ENCODE measurements around the gene NCK2. TPM values are rescaled to one million over a fixed set of nuclear protein-coding genes. Genes with fewer than 3 reads are reported as not detected.

Gene NCK2
- total RNA-seq, 1 experiment from 2014 or later, result 89.0 TPM

DNA sequence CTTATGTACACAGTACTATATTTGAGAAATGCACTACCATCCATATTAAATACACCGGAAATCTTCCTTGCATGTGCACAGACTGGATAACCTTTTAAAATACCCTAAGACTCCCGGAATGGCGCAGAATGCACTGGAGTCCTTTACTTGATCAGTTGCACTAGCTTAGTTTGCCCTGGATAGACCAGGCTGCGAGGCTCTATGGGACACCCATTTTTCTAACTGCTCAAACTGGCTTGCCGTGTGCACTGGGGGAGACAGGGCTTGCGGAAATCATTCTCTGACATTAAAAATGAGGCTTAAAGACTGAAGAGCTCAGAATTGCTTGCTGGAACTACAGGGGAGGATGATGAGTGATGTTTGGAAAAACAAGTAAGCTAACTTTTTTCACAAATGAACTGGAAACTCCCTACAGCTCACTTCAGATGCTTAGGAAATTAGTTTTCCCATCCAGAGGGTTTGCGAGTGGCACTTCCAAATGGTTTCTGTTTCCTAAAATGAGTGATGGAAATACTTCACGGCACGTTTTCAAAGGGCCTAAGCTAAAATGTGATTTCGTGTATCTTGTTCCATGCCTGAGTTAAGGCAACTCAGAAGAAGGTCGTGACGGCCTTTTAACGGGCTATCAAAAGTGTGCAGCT lies 2.7 kb downstream of the NCK2 start:
- H3K27ac Mint-ChIP-seq (ENCODE audit: unreplicated experiment), result peak overlapping the region; percentile 89
- no peaks in the 10 kb centered on the region for H3K9me3 Mint-ChIP-seq (ENCODE audit: unreplicated experiment)
- POLR2A ChIA-PET, result no interaction called here
- no TSS peak for BruUV-seq (replicated peaks)
- Histone ChIP-seq H3K27me3 (replicated peaks; ENCODE audit: control insufficient read depth, insufficient read depth, low read length) (no peaks in the 10 kb centered on the region), H3K36me3 (ENCODE audit: control insufficient read depth, insufficient read depth, low read length) (peaks cover 5% of the 10 kb centered on the region), H3K9me3 (no peaks in the 10 kb centered on the region), H3K4me1 (peaks cover 20% of the 10 kb centered on the region), H3K4me3 (ENCODE audit: low read depth, low read length) (no peak overlapping the region)
- TF ChIP-seq CTCF (IDR thresholded peaks at IDR 0.05; ENCODE audit: insufficient read depth in 1 of 2, low read depth in 1 of 2, low read length in 1 of 2, severe bottlenecking in 1 of 2, unreplicated experiment in 1 of 2), result no peak
- H3K4me1 Mint-ChIP-seq (ENCODE audit: low read depth, unreplicated experiment), result peaks cover 25% of the 10 kb centered on the region
- CTCF ChIA-PET, result interaction anchor here (1.3 kb wide), 1 partner anchor 135 kb away, joined by 3 read pairs; no protein-coding TSS in a partner anchor
- DNase-seq, result no peak
- intact Hi-C loops (cut with micrococcal nuclease; ENCODE audit: unreplicated experiment), result loop anchor here (2.0 kb wide), 1 partner anchor 35 kb away; no protein-coding TSS in a partner anchor
- H3K4me3 Mint-ChIP-seq (ENCODE audit: unreplicated experiment), result peak overlapping the region; percentile 84
- peaks cover 44% of the 10 kb centered on the region for H3K36me3 Mint-ChIP-seq (ENCODE audit: insufficient read depth, unreplicated experiment)
- H3K27me3 Mint-ChIP-seq (ENCODE audit: insufficient read depth, unreplicated experiment), result no peaks in the 10 kb centered on the region

- Mint-ChIP-seq H3K4me1 (ENCODE audit: low read depth, unreplicated experiment) (peaks cover 25% of the 10 kb centered on the region), H3K36me3 (ENCODE audit: insufficient read depth, unreplicated experiment) (peaks cover 44% of the 10 kb centered on the region), H3K27ac (ENCODE audit: unreplicated experiment) (no peak overlapping the region)
These were observed 3.3 kb downstream of the NCK2 start for GRCh38 chr2:105747991-105748390.

GRCh38 chr2:105748566-105748965 lies 3.9 kb downstream of the NCK2 start:
- no peak for DNase-seq
- Mint-ChIP-seq H3K9me3 (ENCODE audit: unreplicated experiment) (no peaks in the 10 kb centered on the region), H3K36me3 (ENCODE audit: insufficient read depth, unreplicated experiment) (peaks cover 50% of the 10 kb centered on the region), H3K27me3 (ENCODE audit: insufficient read depth, unreplicated experiment) (no peaks in the 10 kb centered on the region), H3K27ac (ENCODE audit: unreplicated experiment) (no peak overlapping the region), H3K4me3 (ENCODE audit: unreplicated experiment) (no peak overlapping the region), H3K4me1 (ENCODE audit: low read depth, unreplicated experiment) (peaks cover 26% of the 10 kb centered on the region)
- TF ChIP-seq CTCF (IDR thresholded peaks at IDR 0.05; ENCODE audit: insufficient read depth in 1 of 2, low read depth in 1 of 2, low read length in 1 of 2, severe bottlenecking in 1 of 2, unreplicated experiment in 1 of 2), result no peak
- no TSS peak for BruUV-seq (replicated peaks)
- Histone ChIP-seq H3K4me3 (ENCODE audit: low read depth, low read length) (no peak overlapping the region), H3K9me3 (no peaks in the 10 kb centered on the region), H3K4me1 (peaks cover 26% of the 10 kb centered on the region), H3K27me3 (replicated peaks; ENCODE audit: control insufficient read depth, insufficient read depth, low read length) (no peaks in the 10 kb centered on the region), H3K36me3 (ENCODE audit: control insufficient read depth, insufficient read depth, low read length) (peaks cover 5% of the 10 kb centered on the region)
- ChIA-PET POLR2A (no interaction called here), CTCF (no interaction called here)
- intact Hi-C loops (cut with micrococcal nuclease; ENCODE audit: unreplicated experiment), result loop anchor here (1.0 kb wide), 1 partner anchor 21 kb away; no protein-coding TSS in a partner anchor

More at GRCh38 chr2:105747991-105748390, 3.3 kb downstream of the NCK2 start:
- no peak for TF ChIP-seq CTCF (IDR thresholded peaks at IDR 0.05; ENCODE audit: insufficient read depth in 1 of 2, low read depth in 1 of 2, low read length in 1 of 2, severe bottlenecking in 1 of 2, unreplicated experiment in 1 of 2)
- BruUV-seq (replicated peaks), result no TSS peak
- Histone ChIP-seq H3K36me3 (ENCODE audit: control insufficient read depth, insufficient read depth, low read length) (peaks cover 5% of the 10 kb centered on the region), H3K9me3 (no peaks in the 10 kb centered on the region), H3K4me1 (peaks cover 24% of the 10 kb centered on the region), H3K4me3 (ENCODE audit: low read depth, low read length) (no peak overlapping the region), H3K27me3 (replicated peaks; ENCODE audit: control insufficient read depth, insufficient read depth, low read length) (no peaks in the 10 kb centered on the region)
- intact Hi-C loops (cut with micrococcal nuclease; ENCODE audit: unreplicated experiment), result loop anchor here (1.0 to 2.0 kb wide), 2 partner anchors 21 to 35 kb away; no protein-coding TSS in a partner anchor
- ChIA-PET CTCF (no interaction called here), POLR2A (no interaction called here)
- H3K4me3 Mint-ChIP-seq (ENCODE audit: unreplicated experiment), result no peak overlapping the region
- no peaks in the 10 kb centered on the region for H3K9me3 Mint-ChIP-seq (ENCODE audit: unreplicated experiment)
- DNase-seq, result no peak
- H3K27me3 Mint-ChIP-seq (ENCODE audit: insufficient read depth, unreplicated experiment), result no peaks in the 10 kb centered on the region
